ENCODE results near the gene HNF1A.

Gene HNF1A

GRCh38 chr12:121026274-121027045, 48.1 kb downstream of the HNF1A start:
- no peak overlapping the region for H3K4me3 ChIP-seq (ENCODE audit: low read depth, low read length)
- in situ Hi-C loops (cut with HindIII; ENCODE audit: low sequenced_read_pairs): no loop called here
- no peak for TF ChIP-seq CTCF (IDR thresholded peaks at IDR 0.05; ENCODE audit: low read depth, low read length, missing control alignments)
- no peak for DNase-seq (ENCODE audit: low read depth)

- in situ Hi-C loops (cut with HindIII; ENCODE audit: low sequenced_read_pairs): no loop called here
- DNase-seq (ENCODE audit: low read depth): no peak
- no peak overlapping the region for H3K4me3 ChIP-seq (ENCODE audit: low read depth, low read length)
- TF ChIP-seq CTCF (IDR thresholded peaks at IDR 0.05; ENCODE audit: low read depth, low read length, missing control alignments): no peak
Observed at GRCh38 chr12:121030576-121031212, 52.4 kb downstream of the HNF1A start.

- no peak overlapping the region for H3K4me3 ChIP-seq (ENCODE audit: low read depth, low read length)
- no peak for TF ChIP-seq CTCF (IDR thresholded peaks at IDR 0.05; ENCODE audit: low read depth, low read length, missing control alignments)
- in situ Hi-C loops (cut with HindIII; ENCODE audit: low sequenced_read_pairs): no loop called here
- DNase-seq (ENCODE audit: low read depth): no peak
Observed at GRCh38 chr12:121033625-121034349, 55.4 kb downstream of the HNF1A start.

GRCh38 chr12:121034616-121035305, 56.4 kb downstream of the HNF1A start:
- in situ Hi-C loops (cut with HindIII; ENCODE audit: low sequenced_read_pairs): no loop called here
- no peak for TF ChIP-seq CTCF (IDR thresholded peaks at IDR 0.05; ENCODE audit: low read depth, low read length, missing control alignments)
- DNase-seq (ENCODE audit: low read depth): no peak
- H3K4me3 ChIP-seq (ENCODE audit: low read depth, low read length): no peak overlapping the region

- DNase-seq (ENCODE audit: low read depth): no peak
- no peak overlapping the region for H3K4me3 ChIP-seq (ENCODE audit: low read depth, low read length)
- in situ Hi-C loops (cut with HindIII; ENCODE audit: low sequenced_read_pairs): no loop called here
- no peak for TF ChIP-seq CTCF (IDR thresholded peaks at IDR 0.05; ENCODE audit: low read depth, low read length, missing control alignments)
Observed at GRCh38 chr12:121036810-121037326, 58.5 kb downstream of the HNF1A start.

All from astrocyte of the cerebellum (primary cell).